GM21360 (cell line): ENCODE measurements around the gene PTGER1.
"Not testable (repeated sequence)": the region's sequence is repeated elsewhere in the genome, so short reads cannot be mapped to it uniquely, and the experiment has no call there.

Experiments
- ATAC-seq: cut with Tn5 transposase; IDR thresholded peaks from one replicate; pipeline ENCODE4 v1.9.1; 2021; ENCODE audit warnings: mild to moderate bottlenecking, moderate library complexity; ENCODE audit not compliant: unreplicated experiment

The PTGER1 gene

DNA sequence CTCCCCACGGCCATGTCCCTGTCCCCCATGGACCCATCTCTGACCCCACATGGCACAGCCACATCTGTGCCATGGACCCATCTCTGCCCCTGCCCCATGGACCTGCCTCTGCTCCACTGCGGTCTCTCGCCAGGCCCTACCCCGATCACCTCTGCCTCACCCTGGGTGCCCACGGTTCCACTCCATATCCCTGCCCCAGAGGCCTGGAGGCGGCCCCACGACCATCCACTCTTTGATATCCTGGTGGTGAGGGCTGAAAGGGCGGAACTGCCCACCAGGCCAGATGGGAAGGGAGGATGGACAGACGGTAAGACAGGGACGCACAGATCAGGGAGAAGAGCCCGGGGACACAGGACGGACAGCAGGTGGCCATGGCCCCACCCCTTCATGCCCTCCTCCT is 327 bp downstream of the PTGER1 start:
- no peak for ATAC-seq

GRCh38 chr19:14473978-14474578 is 1.1 kb downstream of the PTGER1 start:
- ATAC-seq = no peak

GRCh38 chr19:14473073-14473977 is 1.8 kb downstream of the PTGER1 start:
- ATAC-seq = no peak

DNA sequence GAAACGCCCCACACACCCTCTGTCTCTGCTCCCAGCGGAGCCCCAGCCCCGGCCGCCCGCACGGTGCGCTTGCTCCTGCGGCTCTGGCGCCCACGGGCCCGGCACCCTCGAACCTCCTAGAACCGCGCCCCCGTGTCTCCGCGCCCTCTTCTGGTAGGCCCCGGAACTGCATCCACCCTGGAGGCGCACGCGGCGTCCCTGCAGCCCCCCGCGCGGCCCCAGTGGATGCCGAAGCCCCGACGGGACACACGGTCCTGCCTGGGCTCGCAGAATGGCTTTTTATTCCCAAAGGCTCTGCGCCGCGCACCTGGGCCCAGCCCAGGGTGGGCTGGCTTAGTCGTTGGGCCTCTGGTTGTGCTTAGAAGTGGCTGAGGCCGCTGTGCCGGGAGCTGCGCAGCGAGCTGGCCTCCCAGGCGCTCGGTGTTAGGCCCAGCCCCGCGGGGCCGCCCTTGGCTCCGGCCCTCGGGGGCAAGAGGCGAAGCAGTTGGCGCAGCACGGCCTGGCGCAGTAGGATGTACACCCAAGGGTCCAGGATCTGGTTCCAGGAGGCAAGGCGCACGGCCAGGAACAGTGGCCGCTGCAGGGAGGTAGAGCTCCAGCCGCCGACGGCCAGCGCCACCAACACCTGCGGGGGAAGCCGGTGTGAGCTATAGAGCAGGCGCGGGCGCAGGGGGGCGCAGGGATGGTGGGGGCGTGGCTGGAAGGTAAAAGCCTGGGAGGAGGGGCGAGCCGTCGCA is 2.8 kb downstream of the PTGER1 start:
- no peak for ATAC-seq

- no peak for ATAC-seq
Measured at GRCh38 chr19:14471436-14472187, 3.5 kb downstream of the PTGER1 start.

- ATAC-seq = no peak
Measured at GRCh38 chr19:14470031-14470876, 4.9 kb downstream of the PTGER1 start.

DNA sequence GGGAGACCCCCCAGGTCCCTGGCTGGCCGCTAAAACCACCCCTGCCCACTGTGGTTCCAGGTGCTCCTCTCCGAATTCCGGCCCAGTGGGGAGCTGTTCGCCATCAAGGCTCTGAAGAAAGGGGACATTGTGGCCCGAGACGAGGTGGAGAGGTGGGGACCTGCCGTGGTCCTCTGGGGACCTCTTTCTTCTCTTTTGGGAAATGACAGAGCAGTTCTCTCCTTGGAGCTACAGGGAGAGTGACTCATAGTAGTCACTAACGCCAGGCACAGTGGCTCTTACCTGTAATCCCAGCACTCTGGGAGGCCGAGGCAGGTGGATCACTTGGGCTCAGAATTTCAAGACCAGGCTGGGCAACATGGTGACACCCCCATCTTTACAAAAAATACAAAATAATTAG is 7.3 kb downstream of the PTGER1 start:
- no peak for ATAC-seq

DNA sequence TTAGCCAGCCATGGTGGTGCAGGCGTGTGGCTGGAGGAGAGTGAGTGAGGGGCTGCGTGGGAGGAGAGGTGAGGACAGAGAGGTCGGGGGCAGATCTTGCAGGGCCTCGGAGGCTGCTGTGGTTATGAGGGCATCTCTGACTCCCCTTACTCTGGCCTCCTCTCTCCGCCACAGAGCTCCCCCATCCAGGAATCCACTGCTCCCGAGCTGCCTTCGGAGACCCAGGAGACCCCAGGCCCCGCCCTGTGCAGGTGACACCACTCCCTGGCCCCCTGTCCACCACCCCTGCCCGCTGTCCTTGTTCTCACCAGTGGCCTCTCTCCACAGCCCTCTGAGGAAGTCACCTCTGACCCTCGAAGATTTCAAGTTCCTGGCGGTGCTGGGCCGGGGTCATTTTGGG is 7.8 kb downstream of the PTGER1 start:
- no peak for ATAC-seq

GRCh38 chr19:14463747-14464146 is 11.4 kb downstream of the PTGER1 start:
- no peak for ATAC-seq

- not testable (repeated sequence) for ATAC-seq
Measured at GRCh38 chr19:14462401-14462800, 12.8 kb downstream of the PTGER1 start.

- no peak for ATAC-seq
Measured at GRCh38 chr19:14460935-14461334, 14.2 kb downstream of the PTGER1 start.

GRCh38 chr19:14459703-14460102 is 15.5 kb downstream of the PTGER1 start:
- ATAC-seq = no peak

DNA sequence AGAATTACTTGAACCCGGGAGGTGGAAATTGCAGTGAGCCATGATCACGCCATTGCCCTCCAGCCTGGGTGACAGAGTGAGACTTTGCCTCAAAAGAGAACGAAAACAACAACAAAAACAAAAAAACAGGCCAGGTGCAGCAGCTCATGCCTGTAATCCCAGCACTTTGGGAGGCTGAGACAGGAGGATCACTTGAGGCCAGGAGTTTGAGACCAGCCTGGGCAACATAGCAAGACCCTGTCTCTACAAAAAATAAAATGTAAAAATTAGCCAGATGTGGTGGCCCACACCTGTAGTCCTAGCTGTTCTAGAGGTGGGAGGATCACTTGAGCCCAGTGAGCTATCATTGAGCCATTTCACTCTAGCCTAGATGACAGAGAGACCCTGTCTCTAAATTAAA is 22.9 kb downstream of the PTGER1 start:
- not testable (repeated sequence) for ATAC-seq

GRCh38 chr19:14450876-14451275 is 24.3 kb downstream of the PTGER1 start:
- ATAC-seq = no peak

GRCh38 chr19:14450168-14450874 is 24.8 kb downstream of the PTGER1 start:
- no peak for ATAC-seq

DNA sequence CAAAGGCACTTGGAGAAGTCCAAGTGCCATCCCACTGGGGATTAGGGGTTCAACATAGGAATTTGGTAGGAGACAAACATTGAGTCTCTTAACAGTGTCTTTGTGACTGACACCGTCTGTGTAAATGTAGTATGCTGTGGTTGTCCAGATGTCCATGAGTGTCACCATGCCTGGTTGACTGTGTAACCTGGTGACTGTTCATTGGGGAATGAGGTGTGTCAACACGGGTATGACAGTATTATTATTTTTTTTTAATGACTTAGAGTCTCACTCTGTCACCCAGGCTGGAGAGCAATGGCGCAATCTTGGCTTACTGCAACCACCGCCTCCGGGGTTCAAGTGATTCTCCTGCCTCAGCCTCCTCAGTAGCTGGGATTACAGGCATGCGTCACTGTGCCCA is 25.8 kb downstream of the PTGER1 start:
- no peak for ATAC-seq

DNA sequence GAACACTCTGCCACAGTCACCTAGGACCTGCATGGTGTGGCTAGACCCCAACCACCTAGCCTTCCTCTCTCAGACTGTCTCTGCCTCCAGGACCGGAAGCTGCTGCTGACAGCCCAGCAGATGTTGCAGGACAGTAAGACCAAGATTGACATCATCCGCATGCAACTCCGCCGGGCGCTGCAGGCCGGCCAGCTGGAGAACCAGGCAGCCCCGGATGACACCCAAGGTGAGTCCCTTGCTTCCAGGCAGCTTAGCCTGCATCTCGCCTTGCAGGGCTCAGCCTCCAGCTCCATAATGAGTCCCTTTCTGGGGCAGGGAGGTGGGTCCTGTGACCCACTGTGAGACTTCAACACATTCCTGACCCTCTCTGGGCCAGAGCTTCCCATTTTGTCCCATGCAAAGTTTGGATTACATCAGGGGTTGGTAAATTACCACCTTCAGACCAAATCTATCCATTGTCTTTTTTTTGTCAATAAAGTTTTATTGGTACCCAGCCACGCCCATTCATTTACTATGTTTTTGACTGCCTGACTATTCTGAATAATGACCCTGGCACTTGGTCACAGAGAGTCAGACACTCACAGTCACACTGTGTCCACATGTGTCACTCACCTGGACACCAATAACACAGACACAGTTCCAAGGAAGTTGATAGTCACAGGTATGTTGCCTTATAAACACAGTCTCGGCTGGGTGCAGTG is 28.7 kb downstream of the PTGER1 start:
- ATAC-seq = no peak

DNA sequence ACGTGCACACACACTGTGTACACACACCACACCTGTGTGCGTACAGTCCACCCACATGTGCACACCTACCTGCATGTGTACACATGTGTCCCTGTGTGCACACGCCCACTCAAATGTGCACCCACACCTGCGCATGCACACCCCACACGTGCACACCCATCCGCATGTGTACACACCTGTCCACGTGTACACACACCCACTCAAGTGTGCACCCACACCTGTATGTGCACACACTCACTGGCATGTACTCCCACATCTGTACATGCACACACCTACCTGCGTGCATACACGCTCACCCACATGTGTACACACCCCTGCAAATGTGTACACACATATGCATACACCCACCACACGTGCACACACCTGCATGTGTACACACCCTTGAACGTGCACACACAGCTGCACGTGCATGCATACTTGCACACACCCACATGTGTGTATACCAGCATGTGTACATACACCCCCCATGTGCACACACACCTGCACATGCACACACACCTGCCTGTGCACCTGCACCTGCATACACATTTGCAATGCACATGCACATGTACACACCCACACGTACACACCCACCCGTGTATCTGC is 31.4 kb downstream of the PTGER1 start:
- ATAC-seq = no peak
